Upper lobe of left lung (tissue), 6 donors: ENCODE data around the gene NIPBL. TPM values are rescaled to one million over a fixed set of nuclear protein-coding genes. Genes with fewer than 3 reads are reported as not detected.

Source experiments
- ATAC-seq, 2 donors: fragments of 200-7000 bp; cut with Tn5 transposase; one replicate each; pipeline ENCODE4 v1.9.1; 2022; ENCODE audit warnings: mild to moderate bottlenecking in 2 of 2, moderate library complexity in 2 of 2; ENCODE audit not compliant: low FRiP score in 2 of 2
- DNase-seq, 2 donors: peaks; one replicate each; pipeline ENCODE4 v3.0.0-alpha.2; 2019 to 2020
- H3K27ac ChIP-seq, 4 donors: fragments of 200-600 bp; sonication (generic); one replicate each; pipeline ENCODE4 v1.5.1; 2016 to 2019
- H3K27me3 ChIP-seq, 4 donors: fragments of 200-600 bp; sonication (generic); one replicate each; pipeline ENCODE4 v1.5.1; 2017 to 2019
- H3K36me3 ChIP-seq, 4 donors: fragments of 200-600 bp; sonication (generic); one replicate each; pipeline ENCODE4 v1.5.1; 2016 to 2019
- H3K4me1 ChIP-seq, 4 donors: fragments of 200-600 bp; sonication (generic); one replicate each; pipeline ENCODE4 v1.5.1; 2018 to 2019
- H3K4me3 ChIP-seq, 4 donors: fragments of 200-600 bp; sonication (generic); one replicate each; pipeline ENCODE4 v1.5.1; 2017 to 2019; ENCODE audit warnings: mild to moderate bottlenecking in 2 of 4, moderate library complexity in 1 of 4
- H3K9me3 ChIP-seq, 4 donors: fragments of 200-600 bp; sonication (generic); one replicate each; pipeline ENCODE4 v1.5.1; 2018 to 2019
- CTCF ChIP-seq, 6 experiments: fragments of 450-650 bp in 4 of 6; fragments of 200-600 bp in 2 of 6; sonication (generic) in 2 of 6; IDR thresholded peaks; one replicate each; pipeline ENCODE4 v1.5.1; 2016 to 2019; ENCODE audit warnings: antibody characterized with exemption in 6 of 6
- EP300 ChIP-seq, 4 donors: sonication (generic); formaldehyde crosslinking; IDR thresholded peaks; one replicate each; pipeline ENCODE4 v1.5.1; 2017; ENCODE audit warnings: antibody characterized with exemption in 4 of 4, control low read depth in 2 of 4
- POLR2A ChIP-seq, 4 donors: fragments of 450-650 bp; IDR thresholded peaks; one replicate each; pipeline ENCODE4 v1.5.1; 2016 to 2017; ENCODE audit warnings: antibody characterized with exemption in 4 of 4, mild to moderate bottlenecking in 2 of 4
- POLR2AphosphoS5 ChIP-seq, 2 donors: sonication (generic); formaldehyde crosslinking; IDR thresholded peaks; one replicate each; pipeline ENCODE4 v1.5.1; 2017; ENCODE audit warnings: antibody characterized with exemption in 2 of 2
- WGBS, 2 donors: methylation state at CpG; one replicate each; pipeline ENCODE4 v1.1.5; 2017 to 2018; 5-methylcytosine and 5-hydroxymethylcytosine counted together
- total RNA-seq, 6 donors: library from RNA; depleted of rRNA in 4 of 6; stranded (reverse); fragments of >200 nt in 4 of 6; gene quantifications; one replicate each; pipeline versions ENCODE4 v1.1.0 to v1.2.1, GENCODE V29; 2016 to 2021
- donor health status: DM: no; HTN: no; CAD: no; lungs with moderate emphysema.
- donor health status: DM: no; HTN: yes; CAD: no; lungs with severe emphysema.

Gene NIPBL
- total RNA-seq, 6 donors from 2014 or later = 39.2 to 75.2 (median 55.3) TPM

DNA sequence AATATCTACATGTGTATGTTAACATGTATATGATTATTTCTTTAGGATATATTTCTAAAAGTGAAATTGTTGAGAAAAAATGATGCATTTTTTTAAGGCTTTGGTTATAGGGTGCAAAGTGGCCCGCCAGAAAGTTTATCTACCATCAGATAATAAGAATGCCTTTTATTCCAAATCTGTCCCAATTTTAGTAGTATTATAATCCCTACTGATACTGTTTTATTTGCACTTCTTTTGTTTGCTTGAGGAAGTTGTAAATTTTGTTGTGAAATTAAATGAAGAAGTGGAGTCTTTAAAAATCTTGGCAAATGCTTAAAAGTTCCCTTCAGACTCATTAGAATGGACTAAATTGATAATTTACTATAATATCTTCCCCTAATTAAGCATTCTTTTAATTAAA lies 73.0 kb downstream of the NIPBL start:
- H3K36me3 ChIP-seq = no peaks in the 10 kb centered on the region
- H3K4me1 ChIP-seq = peaks cover 22 to 56% (median 41%) of the 10 kb centered on the region in 4 donors
- TF ChIP-seq POLR2A (IDR thresholded peaks at IDR 0.05) (no peak), EP300 (IDR thresholded peaks at IDR 0.05) (no peak), CTCF (IDR thresholded peaks at IDR 0.05) (no peak), POLR2AphosphoS5 (IDR thresholded peaks at IDR 0.05) (no peak)
- H3K27ac ChIP-seq = no peak overlapping the region
- 92 to 94% methylated on average over 1 of the region's 1 CpG for WGBS, 2 donors
- no peak overlapping the region for H3K4me3 ChIP-seq
- no peaks in the 10 kb centered on the region for H3K27me3 ChIP-seq
- DNase-seq (no peak), ATAC-seq (no peak)
- H3K9me3 ChIP-seq = no peaks in the 10 kb centered on the region

DNA sequence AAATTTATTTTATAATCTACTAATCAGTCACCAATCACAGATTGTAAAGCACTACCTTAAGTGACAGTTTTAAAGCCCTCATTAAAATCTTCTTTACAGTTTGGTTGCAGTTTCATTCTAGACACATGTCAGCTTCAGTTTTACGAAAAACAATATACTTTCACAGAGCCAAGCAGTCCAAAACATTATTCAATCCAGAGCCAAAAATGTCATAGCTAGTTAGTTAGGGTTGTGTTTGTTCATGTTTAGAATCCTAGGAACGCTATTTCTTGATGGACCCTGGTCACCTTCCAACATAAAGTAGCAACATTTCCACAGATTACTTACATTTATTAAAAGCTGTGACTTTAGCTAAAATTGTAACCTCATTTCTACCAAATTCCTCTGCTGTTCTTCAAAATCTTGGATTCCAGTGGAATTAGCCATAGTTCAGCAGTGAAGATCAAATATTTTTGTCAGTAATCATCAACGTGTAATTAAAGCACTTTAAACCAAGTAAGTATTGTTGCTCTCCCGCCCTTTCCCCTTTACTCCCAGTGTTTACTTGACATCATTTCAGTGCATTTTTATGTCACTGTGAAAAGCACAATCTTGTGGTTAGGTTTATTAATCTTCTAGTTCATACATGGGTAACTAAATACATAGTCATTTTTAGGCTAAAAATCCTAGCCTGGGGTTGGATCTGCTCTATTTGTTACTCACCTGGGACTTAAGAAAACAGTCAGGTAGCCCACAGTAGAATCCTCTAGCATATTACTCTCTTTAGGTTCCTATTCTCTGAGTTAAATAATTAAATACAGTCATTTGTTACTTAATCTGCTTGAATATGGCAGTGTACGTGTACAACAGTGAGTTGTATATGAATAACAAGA lies 74.3 kb downstream of the NIPBL start:
- 55 to 58% methylated on average over 5 of the region's 5 CpGs for whole genome bisulfite sequencing, 2 donors
- H3K27me3 ChIP-seq = no peaks in the 10 kb centered on the region
- no peaks in the 10 kb centered on the region for H3K9me3 ChIP-seq
- H3K4me3 ChIP-seq = no peak overlapping the region
- DNase-seq (no peak), ATAC-seq (no peak)
- TF ChIP-seq CTCF (IDR thresholded peaks at IDR 0.05) (no peak), POLR2AphosphoS5 (IDR thresholded peaks at IDR 0.05) (no peak), EP300 (IDR thresholded peaks at IDR 0.05) (no peak)
- peaks cover 19 to 52% (median 39%) of the 10 kb centered on the region in 4 donors for H3K4me1 ChIP-seq
- peak overlapping the region in 1 of 4 donors; percentile 3 for H3K27ac ChIP-seq
- peaks cover 0 to 6% (median 0%) of the 10 kb centered on the region in 4 donors for H3K36me3 ChIP-seq

- Histone ChIP-seq H3K27ac (no peak overlapping the region), H3K36me3 (peaks cover 0 to 19% (median 5%) of the 10 kb centered on the region in 4 donors), H3K9me3 (no peaks in the 10 kb centered on the region), H3K4me1 (peaks cover 18 to 39% (median 30%) of the 10 kb centered on the region in 4 donors), H3K27me3 (no peaks in the 10 kb centered on the region), H3K4me3 (no peak overlapping the region)
- DNase-seq (no peak), ATAC-seq (no peak)
- no peak for TF ChIP-seq CTCF (IDR thresholded peaks at IDR 0.05)
- no peak for TF ChIP-seq EP300 (IDR thresholded peaks at IDR 0.05)
- no peak for TF ChIP-seq POLR2A (IDR thresholded peaks at IDR 0.05)
- TF ChIP-seq POLR2AphosphoS5 (IDR thresholded peaks at IDR 0.05) = no peak
- 63 to 74% methylated on average over 2 of the region's 2 CpGs for WGBS, 2 donors
Measured at GRCh38 chr5:36953043-36953442, 76.5 kb downstream of the NIPBL start.

GRCh38 chr5:36957953-36958537 lies 81.5 kb downstream of the NIPBL start:
- DNase-seq (no peak), ATAC-seq (no peak)
- TF ChIP-seq EP300 (IDR thresholded peaks at IDR 0.05) = no peak
- no peak for TF ChIP-seq CTCF (IDR thresholded peaks at IDR 0.05)
- no peak for TF ChIP-seq POLR2AphosphoS5 (IDR thresholded peaks at IDR 0.05)
- TF ChIP-seq POLR2A (IDR thresholded peaks at IDR 0.05) = no peak
- no peaks in the 10 kb centered on the region for H3K9me3 ChIP-seq
- H3K27me3 ChIP-seq = no peaks in the 10 kb centered on the region
- H3K27ac ChIP-seq = no peak overlapping the region
- H3K36me3 ChIP-seq = peaks cover 3 to 51% (median 11%) of the 10 kb centered on the region in 4 donors
- H3K4me3 ChIP-seq = no peak overlapping the region
- 80 to 84% methylated on average over 3 of the region's 3 CpGs for WGBS, 2 donors
- peaks cover 0 to 5% (median 1%) of the 10 kb centered on the region in 4 donors for H3K4me1 ChIP-seq
